ENCODE data around the gene ADAMTSL4.
A peak's percentile ranks its signal among the peaks of the same experiment; 100 is the strongest.

ADAMTSL4 gene

GRCh38 chr1:150548632-150549495 lies at the start of gene ADAMTSL4:
Gene ADAMTSL4, plus strand, starts transcription at chr1:150549408. Its CDS starts 2,881 bp downstream, at chr1:150552289.
- DNase-seq (ENCODE audit: low read depth in 2 of 2), result no peak

DNA sequence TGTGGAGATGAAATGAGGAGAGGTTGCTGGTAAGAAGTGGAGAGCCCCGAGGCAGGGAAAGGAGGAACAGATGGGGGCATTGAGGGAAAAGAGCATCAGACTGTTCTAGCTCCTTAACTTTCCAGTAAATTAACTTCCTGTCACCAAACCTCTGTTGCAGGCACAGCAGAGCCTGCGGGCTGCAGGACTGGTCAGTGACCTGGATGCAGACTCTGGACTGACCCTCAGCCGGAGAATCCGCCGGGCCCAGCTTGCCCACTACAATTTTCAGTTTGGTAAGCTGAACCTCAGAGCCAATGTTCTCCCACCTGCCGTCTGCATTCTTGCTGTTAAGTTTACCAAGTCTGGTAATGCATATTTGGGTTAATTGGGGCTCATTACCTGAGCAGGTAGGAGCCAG lies 43.8 kb upstream of the ADAMTSL4 start:
- DNase-seq (ENCODE audit: low read depth in 2 of 2), result no peak

GRCh38 chr1:150507912-150508864 lies 41.0 kb upstream of the ADAMTSL4 start, which contains the start of gene ECM1:
Gene ECM1, plus strand, starts transcription at chr1:150508109. Its CDS starts 101 bp downstream, at chr1:150508210.
- no peak for DNase-seq (ENCODE audit: low read depth in 2 of 2)

- no peak for DNase-seq (ENCODE audit: low read depth in 2 of 2)
These were observed 40.2 kb upstream of the ADAMTSL4 start for GRCh38 chr1:150508982-150509381.

GRCh38 chr1:150511551-150511950 lies 37.7 kb upstream of the ADAMTSL4 start:
- DNase-seq (ENCODE audit: low read depth in 2 of 2), result no peak

DNA sequence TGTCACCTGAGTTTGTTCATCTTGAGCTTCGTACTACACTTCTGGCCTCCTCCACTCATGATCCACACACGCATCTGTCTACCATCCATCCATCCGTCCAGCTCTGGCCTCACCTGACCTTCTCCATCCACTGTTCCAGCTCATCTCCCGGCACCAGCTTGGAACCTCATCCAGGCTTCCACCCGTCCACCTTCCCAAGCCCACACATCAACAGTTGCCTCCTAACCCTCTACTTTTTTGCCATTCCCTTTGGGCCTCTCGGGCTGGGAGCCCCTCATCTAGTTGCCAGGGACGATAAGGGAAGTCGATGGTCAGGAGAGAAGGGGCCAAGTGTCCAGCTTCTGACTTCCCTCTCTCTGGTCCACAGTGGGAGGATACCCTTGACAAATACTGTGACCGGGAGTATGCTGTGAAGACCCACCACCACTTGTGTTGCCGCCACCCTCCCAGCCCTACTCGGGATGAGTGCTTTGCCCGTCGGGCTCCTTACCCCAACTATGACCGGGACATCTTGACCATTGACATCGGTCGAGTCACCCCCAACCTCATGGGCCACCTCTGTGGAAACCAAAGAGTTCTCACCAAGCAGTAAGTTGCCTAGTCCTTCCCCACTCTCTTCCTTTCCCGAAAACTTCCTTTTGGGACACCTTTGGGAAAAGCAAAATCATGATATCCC lies 37.1 kb upstream of the ADAMTSL4 start:
- DNase-seq (ENCODE audit: low read depth in 2 of 2), result no peak

DNA sequence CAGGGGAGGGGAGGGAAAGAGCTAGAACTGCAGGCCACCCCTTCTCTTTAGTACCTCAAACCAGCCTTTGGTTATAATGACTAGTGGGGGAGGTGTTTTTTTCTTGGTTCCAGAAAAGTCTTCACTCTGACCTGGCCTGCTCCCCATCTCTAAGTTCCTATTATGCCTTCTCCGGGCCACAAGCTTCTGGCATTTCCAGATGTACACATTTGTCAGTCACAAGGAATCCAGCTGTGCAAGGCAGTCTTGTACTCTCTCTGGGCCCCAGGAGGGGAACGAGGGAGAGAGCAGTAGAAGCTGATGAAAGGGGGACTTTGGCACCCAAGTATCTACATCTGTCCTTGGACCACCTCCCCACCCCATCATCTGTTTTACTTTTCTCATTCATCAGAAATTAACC lies 36.4 kb upstream of the ADAMTSL4 start:
- DNase-seq (ENCODE audit: low read depth in 2 of 2), result no peak

DNA sequence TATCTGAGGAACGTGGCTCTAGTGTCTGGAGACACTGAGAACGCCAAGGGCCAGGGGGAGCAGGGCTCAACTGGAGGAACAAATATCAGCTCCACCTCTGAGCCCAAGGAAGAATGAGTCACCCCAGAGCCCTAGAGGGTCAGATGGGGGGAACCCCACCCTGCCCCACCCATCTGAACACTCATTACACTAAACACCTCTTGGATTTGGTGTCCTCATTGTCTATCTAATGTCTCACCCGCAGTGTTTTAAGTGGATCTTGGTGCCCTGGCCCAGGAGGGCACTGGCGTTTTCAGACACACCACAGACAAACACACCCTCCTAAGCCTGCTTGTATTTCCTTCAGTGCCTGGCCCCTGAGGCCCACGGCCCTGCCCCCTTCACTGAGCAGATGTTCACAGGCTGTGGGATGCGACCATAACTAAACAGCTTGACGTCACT lies 35.8 kb upstream of the ADAMTSL4 start:
- DNase-seq (ENCODE audit: low read depth in 2 of 2), result no peak

GRCh38 chr1:150514260-150514659 lies 34.9 kb upstream of the ADAMTSL4 start:
- no peak for DNase-seq (ENCODE audit: low read depth in 2 of 2)

DNA sequence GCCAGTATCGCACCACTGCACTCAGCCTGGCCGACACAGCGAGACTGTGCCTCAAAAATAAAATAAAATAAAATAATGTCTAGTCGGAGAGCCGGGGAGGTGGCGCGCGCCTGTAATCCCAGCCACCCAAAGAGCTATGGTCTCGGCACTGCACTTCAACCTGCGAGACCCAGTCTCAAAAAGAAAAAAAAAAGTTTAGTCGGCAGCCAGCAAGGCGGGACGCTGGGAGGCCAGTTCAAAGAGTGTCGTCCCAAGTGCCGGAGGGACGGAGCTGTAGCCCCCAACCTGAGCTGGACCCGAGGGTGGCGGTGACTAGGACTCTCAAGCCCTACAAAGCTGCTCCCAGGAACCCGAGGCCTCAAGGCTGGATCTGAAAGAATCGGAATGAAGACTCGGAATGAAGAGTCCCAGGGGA lies 34.3 kb upstream of the ADAMTSL4 start:
- DNase-seq (ENCODE audit: low read depth in 2 of 2), result no peak

DNA sequence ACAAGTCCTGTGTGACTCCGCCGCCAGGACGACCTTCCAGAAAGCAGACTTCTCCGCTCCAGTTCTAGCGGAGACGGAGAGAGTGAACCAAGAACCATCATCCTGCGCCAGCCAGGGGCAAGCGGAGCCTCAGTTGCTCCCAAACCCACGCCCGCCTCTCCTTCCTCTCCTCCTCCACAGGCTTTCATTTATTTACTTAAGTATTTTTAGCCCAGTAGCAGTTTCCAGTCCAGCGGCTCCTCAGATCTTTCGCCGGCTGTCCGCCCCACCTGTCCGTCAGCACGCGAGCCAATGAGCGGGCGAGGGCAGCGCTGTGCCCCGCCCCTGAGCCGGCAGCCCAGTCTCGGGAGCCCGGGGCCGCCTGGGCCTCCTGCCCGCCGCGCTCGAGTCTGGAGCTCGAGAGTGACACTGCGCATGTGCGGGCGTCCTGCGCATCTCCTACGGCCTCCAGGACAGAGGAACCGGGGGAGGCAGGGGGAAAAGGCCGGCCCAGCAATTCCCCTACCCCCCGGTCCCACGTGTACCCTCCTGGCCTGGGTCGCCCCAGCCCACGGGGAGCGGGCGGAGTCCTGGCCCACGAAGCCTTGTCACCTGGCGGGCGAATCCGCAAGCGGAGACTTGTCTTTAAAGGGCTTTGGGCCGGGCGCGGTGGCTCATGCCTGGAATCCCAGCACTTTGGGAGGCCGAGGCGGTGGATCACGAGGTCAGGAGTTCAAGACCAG lies 33.7 kb upstream of the ADAMTSL4 start, which contains the start of gene FALEC:
FALEC (plus strand) TSS at position 425 of the 722 bp plus-strand sequence.
- DNase-seq (ENCODE audit: low read depth in 2 of 2), result peak; percentile 74 to 78

- no peak for DNase-seq (ENCODE audit: low read depth in 2 of 2)
These were observed 33.1 kb upstream of the ADAMTSL4 start for GRCh38 chr1:150516050-150516591.

DNA sequence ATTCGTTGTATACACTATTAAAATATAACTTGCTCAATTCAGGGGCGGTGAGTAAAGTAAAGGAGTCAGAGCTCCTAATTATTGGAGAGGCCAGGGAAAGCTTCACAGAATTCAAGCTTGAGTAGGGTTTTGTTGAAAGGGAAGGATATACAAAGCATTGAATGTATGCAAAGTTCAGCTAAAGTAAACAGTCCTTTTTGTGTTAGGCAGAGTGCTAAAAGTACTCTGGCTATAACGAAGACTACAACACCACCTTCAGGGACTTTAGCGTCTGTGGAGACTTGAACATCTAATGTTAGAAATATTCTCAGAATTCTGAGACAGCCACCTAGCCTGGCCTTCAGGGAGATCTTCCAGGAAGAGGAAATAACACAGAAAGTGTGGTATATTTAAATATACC lies 32.6 kb upstream of the ADAMTSL4 start:
- DNase-seq (ENCODE audit: low read depth in 2 of 2), result no peak

GRCh38 chr1:150521196-150521968 lies 27.8 kb upstream of the ADAMTSL4 start:
- no peak for DNase-seq (ENCODE audit: low read depth in 2 of 2)

GRCh38 chr1:150525348-150525747 lies 23.9 kb upstream of the ADAMTSL4 start:
- DNase-seq (ENCODE audit: low read depth in 2 of 2), result no peak

GRCh38 chr1:150528196-150528595 lies 21.0 kb upstream of the ADAMTSL4 start:
- DNase-seq (ENCODE audit: low read depth in 2 of 2), result no peak

DNA sequence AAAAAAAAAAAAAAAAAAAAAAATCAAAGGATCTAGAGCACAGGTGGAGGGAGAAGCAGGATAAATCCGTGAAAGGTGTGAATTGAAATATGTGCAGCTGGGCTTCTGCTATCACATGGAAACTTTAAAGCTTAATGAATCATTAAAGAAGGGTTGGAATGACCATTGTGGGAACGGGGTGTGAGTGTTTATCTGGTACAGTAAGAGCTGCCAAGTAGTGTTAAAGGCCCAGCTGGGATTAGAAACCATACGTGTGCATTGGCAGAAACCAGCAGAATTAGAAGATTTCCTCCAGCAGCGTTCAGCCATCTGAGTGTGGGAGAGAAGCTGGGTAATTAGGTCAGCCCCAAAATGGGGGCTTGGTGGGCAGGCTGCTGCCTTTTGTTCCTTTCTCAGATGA lies 20.2 kb upstream of the ADAMTSL4 start:
- DNase-seq (ENCODE audit: low read depth in 2 of 2), result no peak

DNA sequence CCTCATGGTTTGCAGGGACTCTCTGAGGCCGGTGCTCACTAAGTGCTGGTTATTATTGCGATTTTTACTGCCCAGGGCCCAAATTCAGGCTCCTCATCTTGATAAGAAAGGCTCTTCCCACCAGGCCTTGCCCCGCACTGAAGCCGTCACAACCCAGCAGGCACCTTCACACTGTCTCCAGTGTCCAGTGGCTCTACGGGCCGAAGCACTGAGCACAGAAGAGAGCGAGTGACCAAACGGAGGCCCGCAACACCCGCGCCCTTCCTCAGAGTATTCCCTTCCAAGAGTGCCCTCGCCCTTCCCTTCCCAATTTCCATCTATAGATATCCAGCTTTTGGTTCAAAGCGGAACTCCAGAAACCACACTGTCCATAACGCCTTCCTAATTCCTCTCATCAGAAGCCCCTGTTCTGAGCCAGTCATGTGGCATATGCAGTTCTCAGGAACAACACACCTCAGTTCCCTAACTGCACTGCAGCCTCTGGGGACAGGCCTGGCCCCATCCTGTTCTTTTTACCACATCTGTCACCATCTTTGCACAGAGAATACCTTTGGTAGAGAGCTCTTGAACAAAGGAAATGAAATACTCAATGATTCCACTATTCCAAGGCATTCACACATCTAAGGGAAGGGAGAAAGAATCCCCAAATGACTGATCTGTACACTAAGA lies 18.6 kb upstream of the ADAMTSL4 start:
- no peak for DNase-seq (ENCODE audit: low read depth in 2 of 2)

DNA sequence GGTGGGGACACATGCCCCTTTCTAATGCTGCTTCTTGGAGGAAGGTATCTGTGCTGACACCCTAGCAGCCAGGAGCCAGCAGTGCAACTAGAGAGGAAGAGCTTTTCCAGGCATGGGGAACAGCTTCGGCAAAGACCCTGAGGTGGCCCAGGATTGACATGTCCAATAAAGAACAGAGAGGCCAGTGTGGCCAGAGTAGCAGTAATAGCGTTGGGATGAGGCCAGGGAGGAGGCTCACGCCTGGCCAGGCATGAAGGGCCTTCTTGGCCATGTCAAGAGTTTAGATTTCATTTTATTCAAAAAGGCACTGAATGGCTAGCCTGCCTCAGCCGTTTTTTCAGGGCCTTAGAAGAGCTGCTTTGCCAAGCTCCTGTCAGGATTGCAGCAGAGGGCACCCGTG lies 16.3 kb upstream of the ADAMTSL4 start:
- DNase-seq (ENCODE audit: low read depth in 2 of 2), result no peak

All from stimulated activated CD4-positive, alpha-beta T cell treated with anti-CD3 and anti-CD28 coated beads, Interleukin-1b, Interleukin-23, amount 100 ng/mL, for 1 hour (primary cell).